GM18499 (cell line): Measurements from ENCODE around the gene CDRT15L2.
"Not testable (repeated sequence)": the region's sequence is repeated elsewhere in the genome, so short reads cannot be mapped to it uniquely, and the experiment has no call there.

Experiments used
- ATAC-seq: cut with Tn5 transposase; IDR thresholded peaks from one replicate; pipeline ENCODE4 v1.9.1; 2021; ENCODE audit warnings: moderate number of reproducible peaks; ENCODE audit not compliant: insufficient read depth, unreplicated experiment

The CDRT15L2 gene

GRCh38 chr17:20579424-20579823, at the start of gene CDRT15L2:
CDRT15L2 (plus strand) TSS chr17:20579724; CDS start chr17:20579744, 20 bp downstream.
- ATAC-seq = not testable (repeated sequence)

- not testable (repeated sequence) for ATAC-seq
These were observed 49.4 kb upstream of the CDRT15L2 start for GRCh38 chr17:20530104-20530503.

- ATAC-seq = not testable (repeated sequence)
These were observed 46.9 kb upstream of the CDRT15L2 start for GRCh38 chr17:20532544-20533090.

- ATAC-seq = not testable (repeated sequence)
These were observed 46.3 kb upstream of the CDRT15L2 start for GRCh38 chr17:20533206-20533605.

- ATAC-seq = not testable (repeated sequence)
These were observed 44.6 kb upstream of the CDRT15L2 start for GRCh38 chr17:20534711-20535550.

- ATAC-seq = peak; percentile 94
These were observed 39.1 kb upstream of the CDRT15L2 start for GRCh38 chr17:20540414-20540813.

GRCh38 chr17:20540865-20541264, 38.7 kb upstream of the CDRT15L2 start:
- not testable (repeated sequence) for ATAC-seq

GRCh38 chr17:20541853-20542546, 37.5 kb upstream of the CDRT15L2 start:
- ATAC-seq = not testable (repeated sequence)

- not testable (repeated sequence) for ATAC-seq
These were observed 31.6 kb upstream of the CDRT15L2 start for GRCh38 chr17:20547923-20548322.

- ATAC-seq = not testable (repeated sequence)
These were observed 26.6 kb upstream of the CDRT15L2 start for GRCh38 chr17:20552920-20553319.

GRCh38 chr17:20554728-20555127, 24.8 kb upstream of the CDRT15L2 start:
- ATAC-seq = not testable (repeated sequence)

- not testable (repeated sequence) for ATAC-seq
These were observed 24.2 kb upstream of the CDRT15L2 start for GRCh38 chr17:20555135-20556010.

- ATAC-seq = not testable (repeated sequence)
These were observed 21.4 kb upstream of the CDRT15L2 start for GRCh38 chr17:20558096-20558495.

- not testable (repeated sequence) for ATAC-seq
These were observed 20.5 kb upstream of the CDRT15L2 start for GRCh38 chr17:20559018-20559417.

- ATAC-seq = no peak
These were observed 16.9 kb upstream of the CDRT15L2 start for GRCh38 chr17:20562587-20562986.

GRCh38 chr17:20565245-20565644, 14.3 kb upstream of the CDRT15L2 start:
- ATAC-seq = not testable (repeated sequence)

GRCh38 chr17:20565711-20566110, 13.8 kb upstream of the CDRT15L2 start:
- ATAC-seq = no peak

- not testable (repeated sequence) for ATAC-seq
These were observed 12.8 kb upstream of the CDRT15L2 start for GRCh38 chr17:20566736-20567135.

GRCh38 chr17:20567421-20567820, 12.1 kb upstream of the CDRT15L2 start:
- ATAC-seq = not testable (repeated sequence)

GRCh38 chr17:20568604-20569003, 10.9 kb upstream of the CDRT15L2 start:
- not testable (repeated sequence) for ATAC-seq
